NK-92 treated with Interleukin-12 subunit alpha and Interleukin-12 subunit beta, amount 100 ng/mL, for 24 hours (cell line): ENCODE results near the gene KIF3A.

Source experiments
- DNase-seq: peaks from one replicate; lab custom pipeline; 2025; lab: John Stamatoyannopoulos, UW

KIF3A gene

DNA sequence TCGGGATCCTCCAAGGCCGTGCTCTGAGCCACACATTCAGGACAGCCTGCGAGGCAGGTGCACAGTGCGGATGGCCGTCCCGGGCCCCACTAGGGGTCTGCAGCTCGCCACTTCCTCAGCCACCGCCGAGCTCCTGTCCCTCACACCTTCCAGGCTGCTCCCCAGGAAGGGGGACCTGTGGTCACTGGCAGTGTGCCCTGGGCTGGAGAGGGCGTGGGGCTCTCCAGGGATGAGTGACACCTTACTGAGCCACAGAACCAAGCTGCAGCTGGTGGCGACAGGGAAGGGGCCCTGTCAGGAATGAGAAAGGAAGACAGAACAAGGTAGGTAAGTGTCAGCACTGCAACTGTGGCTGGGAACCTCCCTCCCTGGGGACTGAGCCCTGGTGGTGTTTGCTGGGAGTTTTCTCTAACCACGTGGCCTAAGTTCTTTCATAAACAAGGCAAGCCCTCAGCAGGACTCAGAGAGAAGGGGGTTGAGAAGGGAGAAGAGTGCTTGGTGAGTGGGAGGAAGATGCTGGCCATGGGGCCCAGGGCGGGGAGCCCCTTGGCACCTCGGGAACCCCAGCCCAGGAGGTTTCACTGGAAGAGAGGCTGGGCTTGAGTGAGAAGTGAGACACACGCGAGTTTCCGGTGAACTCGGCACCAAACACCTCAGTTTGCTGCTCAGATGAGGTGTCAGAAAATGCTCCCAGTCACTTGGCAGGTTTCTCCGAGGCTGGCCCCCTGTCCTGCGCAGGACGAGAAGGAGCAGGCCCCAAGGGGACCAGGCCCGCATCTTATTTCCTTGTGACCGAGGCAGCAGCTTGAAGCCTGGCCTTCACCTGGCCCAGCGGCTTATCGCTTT, 74.2 kb downstream of the KIF3A start:
- no peak for DNase-seq

DNA sequence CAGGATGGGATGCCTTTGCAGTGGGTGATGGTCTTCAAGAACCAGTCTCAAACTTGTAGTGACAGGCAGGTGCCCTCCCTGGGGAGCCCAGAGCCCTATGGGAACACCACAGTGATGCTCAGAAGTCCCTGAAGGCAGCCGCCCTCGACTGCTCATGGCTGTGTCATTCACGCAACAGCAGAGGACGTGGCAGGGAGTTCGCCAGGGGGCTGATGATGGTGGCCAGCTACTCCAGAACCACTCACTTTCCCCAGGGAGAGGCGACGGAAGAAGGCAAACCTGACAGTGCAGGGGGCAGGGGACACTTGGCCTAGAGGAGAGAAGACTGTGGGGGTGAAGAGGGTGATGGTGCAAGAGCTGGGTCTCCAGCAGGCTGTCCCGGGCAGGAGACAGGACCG, 75.3 kb downstream of the KIF3A start:
- no peak for DNase-seq

DNA sequence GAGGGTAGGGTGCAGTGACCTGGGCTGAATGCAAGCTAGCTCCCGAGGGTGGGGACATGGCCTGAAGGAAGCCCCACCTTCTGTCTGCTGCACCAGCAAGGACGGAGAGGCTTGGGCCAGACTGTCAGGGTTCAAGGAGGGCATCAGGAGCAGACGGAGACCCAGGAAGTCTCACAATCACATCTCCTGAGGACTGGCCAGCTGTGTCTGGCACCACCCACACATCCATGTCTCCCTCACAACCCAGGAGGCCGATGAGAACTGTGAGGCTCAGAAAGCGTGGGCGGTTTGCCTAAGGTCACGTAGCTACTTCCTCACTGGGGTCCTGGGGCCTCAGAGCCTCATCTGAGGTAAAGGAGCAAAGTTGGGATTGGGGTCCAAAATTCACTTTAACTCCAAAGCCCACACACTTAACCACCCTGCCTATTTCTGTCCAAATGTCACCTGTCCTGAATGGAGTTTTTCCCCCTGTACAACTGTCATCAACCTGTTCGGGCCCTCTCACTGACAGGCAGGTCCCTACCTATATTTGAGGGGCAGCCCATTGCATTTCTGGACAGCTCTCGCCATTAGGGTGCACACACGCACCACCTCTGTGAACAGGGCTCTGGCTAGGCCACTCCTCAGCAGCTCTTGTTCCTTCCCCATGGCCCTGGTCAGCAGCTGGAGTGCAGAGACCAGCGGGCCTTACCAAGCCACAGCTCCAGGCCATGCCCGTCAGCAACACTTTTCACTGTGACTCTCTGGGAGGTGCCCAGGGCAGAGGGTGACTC, 75.9 kb downstream of the KIF3A start:
- DNase-seq, result no peak

DNA sequence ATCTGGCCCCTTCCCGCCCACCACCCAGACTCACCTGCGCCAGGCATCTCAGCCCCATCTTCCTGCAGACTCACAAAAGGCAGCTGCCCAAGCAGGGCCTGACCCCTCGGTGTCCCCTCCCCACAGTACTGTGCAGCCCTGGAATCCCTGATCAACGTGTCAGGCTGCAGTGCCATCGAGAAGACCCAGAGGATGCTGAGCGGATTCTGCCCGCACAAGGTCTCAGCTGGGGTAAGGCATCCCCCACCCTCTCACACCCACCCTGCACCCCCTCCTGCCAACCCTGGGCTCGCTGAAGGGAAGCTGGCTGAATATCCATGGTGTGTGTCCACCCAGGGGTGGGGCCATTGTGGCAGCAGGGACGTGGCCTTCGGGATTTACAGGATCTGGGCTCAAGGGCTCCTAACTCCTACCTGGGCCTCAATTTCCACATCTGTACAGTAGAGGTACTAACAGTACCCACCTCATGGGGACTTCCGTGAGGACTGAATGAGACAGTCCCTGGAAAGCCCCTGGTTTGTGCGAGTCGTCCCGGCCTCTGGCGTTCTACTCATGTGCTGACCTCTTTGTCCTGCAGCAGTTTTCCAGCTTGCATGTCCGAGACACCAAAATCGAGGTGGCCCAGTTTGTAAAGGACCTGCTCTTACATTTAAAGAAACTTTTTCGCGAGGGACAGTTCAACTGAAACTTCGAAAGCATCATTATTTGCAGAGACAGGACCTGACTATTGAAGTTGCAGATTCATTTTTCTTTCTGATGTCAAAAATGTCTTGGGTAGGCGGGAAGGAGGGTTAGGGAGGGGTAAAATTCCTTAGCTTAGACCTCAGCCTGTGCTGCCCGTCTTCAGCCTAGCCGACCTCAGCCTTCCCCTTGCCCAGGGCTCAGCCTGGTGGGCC, 77.5 kb downstream of the KIF3A start:
- no peak for DNase-seq

DNA sequence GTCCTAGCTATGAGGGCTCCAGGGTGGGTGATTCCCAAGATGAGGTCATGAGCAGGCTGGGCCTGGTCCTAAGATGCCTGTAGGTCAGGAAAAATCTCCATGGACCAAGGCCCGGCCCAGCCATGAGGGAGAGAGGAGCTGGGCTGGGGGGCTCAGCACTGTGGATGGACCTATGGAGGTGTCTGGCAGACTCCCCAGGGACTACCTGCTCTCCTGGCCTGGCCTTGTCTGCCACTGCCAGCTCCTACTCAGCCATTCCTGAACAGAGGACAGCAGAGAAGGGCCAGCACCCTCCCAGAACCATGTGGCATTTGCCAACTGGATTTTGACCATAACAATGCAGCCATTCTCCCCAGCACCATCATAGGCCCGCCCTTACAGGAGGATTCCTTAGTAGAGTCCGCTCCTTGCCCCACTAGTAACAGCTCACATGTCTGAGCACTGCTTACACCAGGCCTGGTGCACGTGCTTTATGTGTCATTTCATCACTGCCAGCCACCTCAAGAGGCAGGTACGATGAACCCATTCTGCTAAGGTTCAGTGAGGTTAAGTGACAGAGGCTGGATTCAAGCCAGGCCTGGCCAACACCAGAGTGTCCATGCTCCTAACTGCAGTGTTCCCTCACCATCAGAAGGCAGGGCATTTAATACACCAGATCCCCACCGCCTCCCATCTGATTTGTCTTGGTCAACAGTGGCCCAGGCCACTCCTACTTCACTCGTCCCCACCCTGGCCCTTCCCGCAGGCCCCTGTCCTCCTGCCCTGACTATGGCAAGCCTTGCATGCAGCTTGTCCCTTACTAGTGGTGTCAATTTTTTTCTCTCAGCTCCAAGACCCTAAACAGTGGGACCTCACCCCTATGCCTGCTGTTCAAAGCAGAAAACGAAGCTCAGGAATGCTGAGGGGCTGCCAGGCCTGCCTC, 78.7 kb downstream of the KIF3A start:
- DNase-seq, result no peak

DNA sequence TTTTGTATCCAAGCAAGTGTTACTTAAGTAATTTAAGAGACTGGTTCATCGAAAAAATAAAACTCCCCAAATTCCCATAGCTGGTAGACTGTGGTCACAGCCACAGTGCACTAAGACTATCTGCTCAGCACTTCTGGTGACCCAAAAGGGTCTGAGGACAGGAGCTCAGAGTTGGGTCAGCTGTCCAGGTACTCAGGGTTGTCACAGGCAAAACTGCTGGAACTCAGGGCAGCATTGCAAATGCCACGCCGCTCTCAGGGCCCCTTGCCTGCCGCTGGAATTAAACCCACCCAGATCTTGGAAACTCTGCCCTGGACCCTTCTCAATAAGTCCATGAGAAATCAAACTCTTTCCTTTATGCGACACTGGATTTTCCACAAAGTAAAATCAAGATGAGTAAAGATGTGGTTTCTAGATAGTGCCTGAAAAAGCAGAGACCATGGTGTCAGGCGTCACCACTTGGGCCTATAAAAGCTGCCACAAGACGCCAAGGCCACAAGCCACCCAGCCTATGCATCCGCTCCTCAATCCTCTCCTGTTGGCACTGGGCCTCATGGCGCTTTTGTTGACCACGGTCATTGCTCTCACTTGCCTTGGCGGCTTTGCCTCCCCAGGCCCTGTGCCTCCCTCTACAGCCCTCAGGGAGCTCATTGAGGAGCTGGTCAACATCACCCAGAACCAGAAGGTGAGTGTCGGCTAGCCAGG, 79.5 kb downstream of the KIF3A start, which contains the start of gene IL13:
Gene IL13, plus strand, starts transcription at position 498 of the 705 bp plus-strand sequence. Its CDS starts 14 bp downstream, at position 512.
- no peak for DNase-seq

DNA sequence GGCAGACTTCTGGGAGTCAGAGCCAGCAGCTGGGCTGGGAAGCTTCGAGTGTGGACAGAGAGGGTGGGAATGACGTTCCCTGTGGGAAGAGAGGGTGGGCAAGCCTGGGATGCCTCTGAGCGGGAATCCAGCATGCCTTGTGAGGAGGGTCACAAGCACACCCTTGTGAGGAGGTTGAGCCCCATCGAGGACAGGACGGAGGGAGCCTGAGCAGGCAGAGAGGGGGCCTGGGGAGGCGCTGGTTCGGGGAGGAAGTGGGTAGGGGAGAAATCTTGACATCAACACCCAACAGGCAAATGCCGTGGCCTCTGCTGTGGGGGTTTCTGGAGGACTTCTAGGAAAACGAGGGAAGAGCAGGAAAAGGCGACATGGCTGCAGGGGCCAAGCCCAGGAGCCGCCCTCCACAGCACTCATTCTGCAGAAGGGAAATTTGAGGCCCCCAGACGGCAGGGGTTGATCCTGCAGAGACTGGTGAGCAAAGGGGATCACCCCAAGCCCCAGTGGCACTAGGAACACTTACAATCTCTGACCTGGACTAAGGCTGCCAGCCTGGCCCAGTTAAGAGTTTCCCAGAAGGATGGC, 80.5 kb downstream of the KIF3A start:
- no peak for DNase-seq

DNA sequence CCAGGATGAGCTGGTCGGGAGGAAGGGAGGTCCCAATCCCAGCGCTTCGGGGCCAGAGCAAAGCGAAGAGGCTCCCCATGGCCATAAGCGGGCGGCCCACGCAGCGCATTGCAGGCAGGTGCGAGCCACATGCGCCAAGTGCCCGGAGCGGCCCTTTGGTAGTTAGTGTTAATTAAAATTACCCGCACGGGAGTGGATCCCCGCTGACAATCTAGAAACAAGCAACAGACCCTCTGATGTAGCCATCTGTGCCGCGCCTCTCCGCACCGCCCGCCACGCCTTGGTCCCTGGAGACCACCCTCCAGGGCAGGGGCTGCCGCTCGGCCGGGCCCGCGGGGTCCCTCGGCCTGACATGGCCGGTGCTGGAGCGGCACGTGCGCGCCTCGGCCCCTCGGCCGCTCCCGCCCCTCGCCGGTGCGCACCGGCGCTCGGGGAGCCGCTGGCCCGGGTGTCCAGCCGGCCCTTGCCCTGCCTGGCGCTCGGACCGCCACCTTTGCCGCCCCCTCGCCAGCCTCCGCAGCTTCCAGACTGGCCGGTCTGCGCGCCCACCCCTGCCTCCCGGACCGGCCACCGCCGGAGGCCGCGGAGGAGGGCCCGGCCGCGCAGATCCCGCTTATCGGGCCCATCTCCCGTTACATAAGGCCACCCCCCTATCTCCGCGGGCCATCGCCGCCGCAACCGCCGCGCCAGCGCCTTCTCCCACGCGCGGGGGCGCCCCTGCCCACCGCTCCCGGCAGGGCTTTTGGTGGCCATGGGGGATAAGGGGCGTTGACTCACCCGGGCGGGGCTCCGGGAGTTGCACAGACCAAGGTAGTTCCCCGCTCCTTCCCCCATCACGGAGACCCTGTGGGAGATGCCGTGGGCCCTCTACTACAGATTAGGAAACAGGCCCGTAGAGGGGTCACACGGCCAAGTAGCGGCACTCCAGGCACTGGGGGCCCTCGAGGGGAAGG, 81.2 kb downstream of the KIF3A start:
- no peak for DNase-seq

DNA sequence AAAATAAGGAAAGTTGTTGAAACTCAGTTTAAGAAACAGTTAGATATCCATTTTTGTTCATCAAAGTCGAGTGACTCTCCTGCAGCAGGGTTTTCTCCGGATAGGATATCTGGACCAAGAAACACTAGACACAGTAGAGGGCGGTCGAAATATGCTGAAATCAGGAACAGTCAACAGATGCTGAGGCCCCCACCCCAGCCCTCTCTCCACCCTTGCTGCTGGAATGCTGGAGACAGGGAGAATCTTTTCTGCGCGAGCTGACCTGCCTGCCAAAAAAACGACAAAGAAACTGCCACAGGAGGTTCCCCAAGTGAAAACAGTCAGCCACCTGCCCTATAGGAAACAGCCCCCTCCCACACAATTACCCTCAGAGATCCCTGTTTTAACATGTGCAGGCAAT, 83.6 kb downstream of the KIF3A start:
- no peak for DNase-seq

DNA sequence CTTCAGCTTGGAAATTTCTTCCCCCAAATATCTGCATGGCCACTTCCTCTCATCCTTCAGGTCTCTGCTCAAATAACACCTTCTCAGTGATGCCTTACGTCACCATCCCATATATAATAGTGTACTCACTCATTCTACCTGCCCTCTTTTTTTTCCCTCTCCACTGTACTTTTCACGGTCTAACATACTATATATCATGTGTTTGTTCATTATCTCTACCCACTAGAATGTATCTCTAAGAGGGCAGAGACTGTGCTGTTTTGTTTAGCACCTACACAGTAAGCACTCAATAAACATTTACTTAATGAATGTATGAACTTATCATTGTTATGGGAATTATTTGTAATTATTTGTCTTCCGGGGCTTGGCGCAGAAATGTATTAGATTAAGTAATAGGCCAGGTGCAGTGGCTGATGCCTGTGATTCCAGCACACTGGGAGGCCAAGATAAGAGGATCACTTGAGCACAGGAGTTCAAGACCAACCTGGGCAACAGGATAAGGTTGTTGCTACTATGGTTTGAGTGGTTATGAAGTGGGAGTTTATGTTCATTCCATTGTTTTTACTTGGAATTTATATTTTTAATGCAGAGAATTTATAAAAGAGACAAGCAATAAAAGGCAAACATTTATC, 85.4 kb downstream of the KIF3A start:
- no peak for DNase-seq

DNA sequence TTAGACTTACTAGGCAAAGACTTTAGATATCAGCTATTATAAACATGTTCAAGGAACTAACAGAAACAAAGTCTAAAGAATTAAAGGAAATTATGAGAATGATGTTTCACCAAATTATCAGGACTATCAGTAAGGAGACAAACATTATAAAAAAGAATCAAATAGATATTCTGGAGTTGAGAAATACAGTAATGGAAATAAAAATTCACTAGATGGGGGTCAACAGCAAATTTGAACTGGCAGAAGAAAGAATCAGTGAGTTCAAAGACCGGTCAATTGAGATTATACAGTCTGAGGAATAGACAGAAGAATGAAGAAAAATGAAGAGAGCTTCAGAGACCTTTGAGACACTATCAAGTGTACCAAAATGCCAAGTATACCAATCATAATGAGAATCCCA, 89.0 kb downstream of the KIF3A start:
- no peak for DNase-seq

DNA sequence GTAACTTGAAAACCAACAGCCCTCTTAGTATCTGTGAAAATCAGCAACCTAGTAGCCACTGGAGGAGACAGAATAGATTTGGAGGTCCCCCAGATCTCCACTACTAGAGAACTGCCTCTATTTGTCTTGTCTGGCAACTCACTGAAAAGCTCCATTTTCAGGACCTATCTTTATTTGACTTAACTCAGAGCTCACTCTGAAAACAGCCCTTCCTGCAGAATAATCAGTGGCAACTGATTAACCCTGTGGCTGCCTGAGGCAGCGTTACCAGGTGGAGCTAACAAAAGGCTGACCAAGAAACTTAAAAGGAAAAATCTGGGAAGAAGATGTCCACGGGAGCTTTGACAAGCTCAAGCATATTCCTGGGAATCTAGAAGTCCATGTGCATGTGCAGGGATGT, 89.9 kb downstream of the KIF3A start:
- DNase-seq, result no peak

DNA sequence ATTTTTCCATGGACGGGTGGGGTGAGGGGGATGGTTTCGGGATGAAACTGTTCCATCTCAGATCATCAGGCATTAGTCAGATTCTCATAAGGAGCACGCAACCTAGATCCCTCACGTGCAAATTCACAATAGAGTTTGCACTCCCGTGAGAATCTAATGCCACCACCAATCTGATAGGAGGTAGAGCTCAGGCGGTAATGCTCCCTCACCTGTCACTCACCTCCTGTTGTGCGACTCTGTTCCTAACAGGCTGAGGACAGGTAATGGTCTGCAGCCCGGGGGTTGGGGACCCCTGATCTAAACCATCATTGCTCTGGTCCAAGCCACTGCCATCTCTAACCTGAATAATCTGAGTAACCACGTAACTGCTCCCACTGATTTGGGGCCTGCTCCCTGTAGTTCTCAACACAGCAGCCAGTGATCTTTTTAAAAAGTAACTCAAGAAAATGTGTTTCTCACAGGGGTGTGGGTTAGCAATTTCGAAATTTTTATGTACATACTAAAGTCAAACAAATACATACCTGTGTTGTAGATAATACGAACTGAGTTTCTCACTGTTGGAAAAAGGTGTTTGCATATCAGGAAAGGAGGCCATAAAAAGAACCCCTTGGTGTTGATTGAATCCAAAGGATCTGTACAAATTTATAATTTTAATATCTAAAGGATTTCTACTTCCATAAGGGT, 90.6 kb downstream of the KIF3A start:
- no peak for DNase-seq

DNA sequence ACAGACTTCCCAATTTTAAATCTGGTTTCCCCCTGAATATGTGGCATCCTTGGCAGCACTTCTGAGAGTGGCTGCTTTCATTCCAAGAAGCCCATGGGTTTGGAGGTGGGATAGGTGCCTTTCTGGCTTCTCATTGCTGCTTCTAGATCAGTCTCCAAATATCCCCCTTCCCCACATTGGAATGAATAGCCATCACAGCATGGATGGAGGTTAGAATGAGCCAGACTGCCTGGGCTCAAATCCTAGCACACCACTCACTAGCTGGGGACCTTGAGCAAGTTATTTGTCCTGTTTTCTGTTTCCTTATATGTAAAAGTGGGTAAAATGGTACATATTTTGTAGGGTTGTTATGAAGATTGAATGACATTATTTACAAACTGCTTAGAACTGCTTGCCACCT, 93.2 kb downstream of the KIF3A start:
- DNase-seq, result no peak
